Measurements from ENCODE around the gene TMED10.

DNA sequence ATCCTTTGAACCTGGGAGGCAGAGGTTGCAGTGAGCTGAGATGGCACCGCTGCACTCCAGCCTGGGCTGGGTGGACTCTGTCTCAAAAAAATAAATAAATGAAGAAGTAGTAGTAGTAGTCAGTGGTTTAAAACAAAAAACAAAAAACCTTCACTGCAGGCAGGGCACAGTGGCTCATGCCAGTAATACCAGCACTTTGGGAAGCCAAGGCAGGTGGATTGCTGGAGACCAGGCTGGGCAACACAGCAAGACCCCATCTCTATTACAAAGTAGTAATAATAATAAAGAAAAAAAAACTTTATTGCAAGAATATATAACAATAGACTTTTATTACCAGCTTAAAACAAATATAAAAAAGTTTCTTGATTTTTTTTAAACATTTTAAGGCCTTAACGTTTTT lies 35.8 kb downstream of the TMED10 start:
- no peak for TF ChIP-seq EZH2phosphoT487 (IDR thresholded peaks at IDR 0.05; ENCODE audit: borderline replicate concordance, low read depth)
- TF ChIP-seq RFX5 (IDR thresholded peaks at IDR 0.05; ENCODE audit: low read length): no peak
- TF ChIP-seq, protein P1, sequence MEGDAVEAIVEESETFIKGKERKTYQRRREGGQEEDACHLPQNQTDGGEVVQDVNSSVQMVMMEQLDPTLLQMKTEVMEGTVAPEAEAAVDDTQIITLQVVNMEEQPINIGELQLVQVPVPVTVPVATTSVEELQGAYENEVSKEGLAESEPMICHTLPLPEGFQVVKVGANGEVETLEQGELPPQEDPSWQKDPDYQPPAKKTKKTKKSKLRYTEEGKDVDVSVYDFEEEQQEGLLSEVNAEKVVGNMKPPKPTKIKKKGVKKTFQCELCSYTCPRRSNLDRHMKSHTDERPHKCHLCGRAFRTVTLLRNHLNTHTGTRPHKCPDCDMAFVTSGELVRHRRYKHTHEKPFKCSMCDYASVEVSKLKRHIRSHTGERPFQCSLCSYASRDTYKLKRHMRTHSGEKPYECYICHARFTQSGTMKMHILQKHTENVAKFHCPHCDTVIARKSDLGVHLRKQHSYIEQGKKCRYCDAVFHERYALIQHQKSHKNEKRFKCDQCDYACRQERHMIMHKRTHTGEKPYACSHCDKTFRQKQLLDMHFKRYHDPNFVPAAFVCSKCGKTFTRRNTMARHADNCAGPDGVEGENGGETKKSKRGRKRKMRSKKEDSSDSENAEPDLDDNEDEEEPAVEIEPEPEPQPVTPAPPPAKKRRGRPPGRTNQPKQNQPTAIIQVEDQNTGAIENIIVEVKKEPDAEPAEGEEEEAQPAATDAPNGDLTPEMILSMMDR (IDR thresholded peaks at IDR 0.05): no peak
- no peak for TF ChIP-seq CHD2 (IDR thresholded peaks at IDR 0.05; ENCODE audit: low read length, partially characterized antibody)
- TF ChIP-seq SMC3 (IDR thresholded peaks at IDR 0.05; ENCODE audit: low read depth, low read length): no peak
- no peak for TF ChIP-seq POLR2AphosphoS5 (IDR thresholded peaks at IDR 0.05; ENCODE audit: low read depth, low read length)
- TF ChIP-seq YY1 (IDR thresholded peaks at IDR 0.05; ENCODE audit: low read depth): no peak
- TF ChIP-seq, protein P2, sequence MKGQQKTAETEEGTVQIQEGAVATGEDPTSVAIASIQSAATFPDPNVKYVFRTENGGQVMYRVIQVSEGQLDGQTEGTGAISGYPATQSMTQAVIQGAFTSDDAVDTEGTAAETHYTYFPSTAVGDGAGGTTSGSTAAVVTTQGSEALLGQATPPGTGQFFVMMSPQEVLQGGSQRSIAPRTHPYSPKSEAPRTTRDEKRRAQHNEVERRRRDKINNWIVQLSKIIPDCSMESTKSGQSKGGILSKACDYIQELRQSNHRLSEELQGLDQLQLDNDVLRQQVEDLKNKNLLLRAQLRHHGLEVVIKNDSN (IDR thresholded peaks at IDR 0.05; ENCODE audit: borderline replicate concordance, low read depth): no peak
- TF ChIP-seq MXI1 (IDR thresholded peaks at IDR 0.05; ENCODE audit: low read depth, low read length): no peak
- TF ChIP-seq FOSL2 (IDR thresholded peaks at IDR 0.05; ENCODE audit: borderline replicate concordance, low read depth): no peak
- TF ChIP-seq, protein P3, sequence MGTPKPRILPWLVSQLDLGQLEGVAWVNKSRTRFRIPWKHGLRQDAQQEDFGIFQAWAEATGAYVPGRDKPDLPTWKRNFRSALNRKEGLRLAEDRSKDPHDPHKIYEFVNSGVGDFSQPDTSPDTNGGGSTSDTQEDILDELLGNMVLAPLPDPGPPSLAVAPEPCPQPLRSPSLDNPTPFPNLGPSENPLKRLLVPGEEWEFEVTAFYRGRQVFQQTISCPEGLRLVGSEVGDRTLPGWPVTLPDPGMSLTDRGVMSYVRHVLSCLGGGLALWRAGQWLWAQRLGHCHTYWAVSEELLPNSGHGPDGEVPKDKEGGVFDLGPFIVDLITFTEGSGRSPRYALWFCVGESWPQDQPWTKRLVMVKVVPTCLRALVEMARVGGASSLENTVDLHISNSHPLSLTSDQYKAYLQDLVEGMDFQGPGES (IDR thresholded peaks at IDR 0.05; ENCODE audit: low read depth, low read length): no peak
- TF ChIP-seq, protein P4, sequence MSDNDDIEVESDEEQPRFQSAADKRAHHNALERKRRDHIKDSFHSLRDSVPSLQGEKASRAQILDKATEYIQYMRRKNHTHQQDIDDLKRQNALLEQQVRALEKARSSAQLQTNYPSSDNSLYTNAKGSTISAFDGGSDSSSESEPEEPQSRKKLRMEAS (IDR thresholded peaks at IDR 0.05; ENCODE audit: low read depth): no peak
